ENCODE measurements around the gene PTTG1IP. TPM values are rescaled to one million over a fixed set of nuclear protein-coding genes. Genes with fewer than 3 reads are reported as not detected.

The PTTG1IP gene
- total and polyA plus RNA-seq, 2 of the 13 experiments (the other 11 are each of a cell fraction or from before 2014, with no cell fraction given): 161 to 700 TPM

GRCh38 chr21:44817914-44818639 is 55.4 kb downstream of the PTTG1IP start, which contains the start of gene SUMO3 (continued):
- TF ChIP-seq POGK (CRISPR knock-in tag; conservative IDR thresholded peaks at IDR 0.05) (peak; percentile 49; the same call in 1 of the 2 replicates), RCOR2 (CRISPR knock-in tag; IDR thresholded peaks at IDR 0.05) (no peak), ZNF776 (CRISPR knock-in tag; IDR thresholded peaks at IDR 0.05) (no peak), PHB2 (IDR thresholded peaks at IDR 0.05; ENCODE audit: partially characterized antibody) (no peak), ZNF253 (CRISPR knock-in tag; IDR thresholded peaks at IDR 0.05; ENCODE audit: borderline replicate concordance) (no peak), ZNF235 (CRISPR knock-in tag; IDR thresholded peaks at IDR 0.05; ENCODE audit: borderline replicate concordance) (no peak), JUN (CRISPR knock-in tag; IDR thresholded peaks at IDR 0.05) (no peak), ARID3A (IDR thresholded peaks at IDR 0.05; ENCODE audit: low read depth, low read length) (no peak), ZNF75D (CRISPR knock-in tag; IDR thresholded peaks at IDR 0.05; ENCODE audit: borderline replicate concordance) (no peak), ZXDC (CRISPR knock-in tag; IDR thresholded peaks at IDR 0.05) (no peak), HNRNPLL (IDR thresholded peaks at IDR 0.05; ENCODE audit: low read depth, low read length, poor library complexity, severe bottlenecking) (peak; percentile 32), NFIB (CRISPR knock-in tag; IDR thresholded peaks at IDR 0.05; ENCODE audit: borderline replicate concordance) (no peak), ZNF839 (CRISPR knock-in tag; IDR thresholded peaks at IDR 0.05; ENCODE audit: borderline replicate concordance) (no peak), GATA4 (IDR thresholded peaks at IDR 0.05; ENCODE audit: borderline replicate concordance, low read depth) (no peak), ZNF362 (CRISPR knock-in tag; IDR thresholded peaks at IDR 0.05; ENCODE audit: borderline replicate concordance) (no peak), ZBTB21 (CRISPR knock-in tag; IDR thresholded peaks at IDR 0.05) (no peak), PRDM15 (CRISPR knock-in tag; IDR thresholded peaks at IDR 0.05) (no peak), MED13 (CRISPR knock-in tag; IDR thresholded peaks at IDR 0.05) (no peak)

Data from HepG2 (cell line).